Brain microvascular endothelial cell (primary cell): ENCODE measurements around the gene CENPT.
"Not testable (repeated sequence)": the region's sequence is repeated elsewhere in the genome, so short reads cannot be mapped to it uniquely, and the experiment has no call there.

Source experiments
- DNase-seq: peaks from one replicate; pipeline ENCODE4 v3.0.0-alpha.2; 2020
- H3K27ac ChIP-seq: fragments of 250-450 bp; sonication (Bioruptor Pico); 2 replicates; pipeline ENCODE4 v1.5.1; 2020; ENCODE audit warnings: mild to moderate bottlenecking, moderate library complexity
- H3K27me3 ChIP-seq: fragments of 250-450 bp; sonication (Bioruptor Pico); replicated peaks from 2 replicates; pipeline ENCODE4 v1.5.1; 2020; ENCODE audit warnings: mild to moderate bottlenecking
- H3K36me3 ChIP-seq: fragments of 250-450 bp; sonication (Bioruptor Pico); replicated peaks from 2 replicates; pipeline ENCODE4 v1.5.1; 2020; ENCODE audit warnings: mild to moderate bottlenecking
- H3K4me3 ChIP-seq: 2 replicates; pipeline ENCODE4 v1.5.1; 2011; ENCODE audit warnings: low read depth, mild to moderate bottlenecking, control low read depth, low read length, moderate library complexity
- in situ Hi-C: cut with HindIII; loops from 2 replicates; pipeline ENCODE4 v1.10.0; 2017; ENCODE audit warnings: low sequenced_read_pairs, low pct_ligation_motif_present
- TF ChIP-seq, protein P1 (sequence below): IDR thresholded peaks from 2 replicates; pipeline ENCODE4 v1.5.1; 2011; ENCODE audit warnings: low read depth, mild to moderate bottlenecking, moderate library complexity, low read length, control low read depth, inconsistent platforms; ENCODE audit errors: missing control alignments

The CENPT gene

DNA sequence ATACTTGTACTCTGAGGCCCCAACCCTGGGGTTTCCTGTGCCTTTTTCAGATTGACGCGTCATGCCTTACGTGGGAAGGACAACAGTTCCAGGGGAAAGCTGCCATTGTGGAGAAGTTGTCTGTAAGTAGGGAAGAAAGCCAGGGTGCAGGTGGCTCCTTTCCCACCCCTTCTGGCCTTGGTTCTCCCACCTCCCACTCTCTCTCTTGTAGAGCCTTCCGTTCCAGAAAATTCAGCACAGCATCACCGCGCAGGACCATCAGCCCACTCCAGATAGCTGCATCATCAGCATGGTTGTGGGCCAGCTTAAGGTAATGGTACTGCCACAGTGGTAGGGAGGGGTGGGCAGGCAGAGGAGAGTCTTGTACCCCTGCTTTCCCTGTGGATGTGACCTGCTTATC is 20.8 kb upstream of the CENPT start:
- H3K4me3 ChIP-seq: no peak overlapping the region
- in situ Hi-C loops: no loop called here
- no peak overlapping the region for H3K27ac ChIP-seq
- no peak for DNase-seq
- H3K36me3 ChIP-seq: peaks cover 70% of the 10 kb centered on the region
- TF ChIP-seq, protein P1, sequence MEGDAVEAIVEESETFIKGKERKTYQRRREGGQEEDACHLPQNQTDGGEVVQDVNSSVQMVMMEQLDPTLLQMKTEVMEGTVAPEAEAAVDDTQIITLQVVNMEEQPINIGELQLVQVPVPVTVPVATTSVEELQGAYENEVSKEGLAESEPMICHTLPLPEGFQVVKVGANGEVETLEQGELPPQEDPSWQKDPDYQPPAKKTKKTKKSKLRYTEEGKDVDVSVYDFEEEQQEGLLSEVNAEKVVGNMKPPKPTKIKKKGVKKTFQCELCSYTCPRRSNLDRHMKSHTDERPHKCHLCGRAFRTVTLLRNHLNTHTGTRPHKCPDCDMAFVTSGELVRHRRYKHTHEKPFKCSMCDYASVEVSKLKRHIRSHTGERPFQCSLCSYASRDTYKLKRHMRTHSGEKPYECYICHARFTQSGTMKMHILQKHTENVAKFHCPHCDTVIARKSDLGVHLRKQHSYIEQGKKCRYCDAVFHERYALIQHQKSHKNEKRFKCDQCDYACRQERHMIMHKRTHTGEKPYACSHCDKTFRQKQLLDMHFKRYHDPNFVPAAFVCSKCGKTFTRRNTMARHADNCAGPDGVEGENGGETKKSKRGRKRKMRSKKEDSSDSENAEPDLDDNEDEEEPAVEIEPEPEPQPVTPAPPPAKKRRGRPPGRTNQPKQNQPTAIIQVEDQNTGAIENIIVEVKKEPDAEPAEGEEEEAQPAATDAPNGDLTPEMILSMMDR: no peak
- no peaks in the 10 kb centered on the region for H3K27me3 ChIP-seq

DNA sequence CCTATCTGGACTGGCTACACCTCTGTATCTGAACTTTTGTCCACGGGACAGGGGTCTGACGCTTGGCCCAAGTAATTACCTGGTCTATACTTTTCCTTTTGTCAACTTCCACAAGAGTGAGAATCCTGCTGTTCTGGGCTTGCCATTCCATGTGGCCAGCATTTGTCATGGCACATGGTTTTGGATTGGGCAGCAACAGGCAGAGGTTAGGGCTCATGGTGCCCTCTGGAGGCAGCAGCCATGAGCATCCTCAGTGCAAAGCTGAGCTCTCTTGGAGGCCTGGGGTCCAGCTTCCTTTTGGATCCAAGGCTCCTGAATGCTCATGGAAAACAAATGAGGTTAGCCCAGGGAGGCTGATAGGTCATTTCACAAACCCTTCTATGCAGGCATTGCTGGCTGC is 17.8 kb upstream of the CENPT start:
- TF ChIP-seq, protein P1: peak; percentile 63
- Histone ChIP-seq H3K27ac (no peak overlapping the region), H3K36me3 (peaks cover 60% of the 10 kb centered on the region), H3K27me3 (no peaks in the 10 kb centered on the region), H3K4me3 (no peak overlapping the region)
- peak; percentile 18 for DNase-seq
- in situ Hi-C loops: no loop called here

DNA sequence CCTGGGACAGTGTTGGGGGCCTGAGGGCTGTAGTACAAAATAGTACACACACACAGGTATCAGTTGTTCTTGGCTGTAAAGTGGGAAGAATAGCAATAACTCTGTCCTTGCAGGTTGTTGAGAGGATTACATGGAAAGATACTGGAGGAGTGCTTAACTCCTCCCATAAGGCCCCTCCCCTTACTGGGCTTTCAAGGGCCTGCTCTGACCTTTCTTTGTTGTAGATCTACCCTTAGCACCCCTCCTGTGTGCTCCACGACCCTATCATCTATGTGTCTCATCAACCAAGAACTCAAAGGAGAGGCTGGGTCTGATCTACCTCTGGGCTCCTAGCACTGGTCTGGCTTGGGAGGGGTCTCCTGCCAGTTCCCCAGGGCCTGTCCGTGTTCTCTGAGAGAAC is 17.1 kb upstream of the CENPT start:
- TF ChIP-seq, protein P1: no peak
- Histone ChIP-seq H3K36me3 (peaks cover 56% of the 10 kb centered on the region), H3K27me3 (no peaks in the 10 kb centered on the region), H3K27ac (no peak overlapping the region), H3K4me3 (no peak overlapping the region)
- in situ Hi-C loops: no loop called here
- DNase-seq: no peak

DNA sequence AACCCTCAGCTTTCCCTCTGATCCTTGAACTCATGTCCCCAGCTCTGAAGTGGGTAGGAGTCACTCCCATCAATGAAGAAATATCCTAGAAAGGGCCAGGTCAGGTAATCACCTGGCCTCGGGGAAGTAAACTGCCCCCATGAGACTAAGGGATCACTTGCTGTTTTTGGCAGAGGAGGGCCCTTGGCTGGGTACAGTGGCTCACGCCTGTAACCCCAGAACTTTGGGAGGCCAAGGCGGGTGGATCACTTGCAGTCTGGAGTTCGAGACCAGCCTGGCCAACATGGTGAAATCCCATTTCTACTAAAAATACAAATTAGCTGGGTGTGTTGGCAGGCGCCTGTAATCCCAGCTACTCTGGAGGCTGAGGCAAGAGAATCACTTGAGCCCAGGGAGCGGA is 16.6 kb upstream of the CENPT start:
- H3K27me3 ChIP-seq, H3K4me3 ChIP-seq, DNase-seq, H3K27ac ChIP-seq, in situ Hi-C loops: not testable (repeated sequence)
- peaks cover 51% of the 10 kb centered on the region for H3K36me3 ChIP-seq

DNA sequence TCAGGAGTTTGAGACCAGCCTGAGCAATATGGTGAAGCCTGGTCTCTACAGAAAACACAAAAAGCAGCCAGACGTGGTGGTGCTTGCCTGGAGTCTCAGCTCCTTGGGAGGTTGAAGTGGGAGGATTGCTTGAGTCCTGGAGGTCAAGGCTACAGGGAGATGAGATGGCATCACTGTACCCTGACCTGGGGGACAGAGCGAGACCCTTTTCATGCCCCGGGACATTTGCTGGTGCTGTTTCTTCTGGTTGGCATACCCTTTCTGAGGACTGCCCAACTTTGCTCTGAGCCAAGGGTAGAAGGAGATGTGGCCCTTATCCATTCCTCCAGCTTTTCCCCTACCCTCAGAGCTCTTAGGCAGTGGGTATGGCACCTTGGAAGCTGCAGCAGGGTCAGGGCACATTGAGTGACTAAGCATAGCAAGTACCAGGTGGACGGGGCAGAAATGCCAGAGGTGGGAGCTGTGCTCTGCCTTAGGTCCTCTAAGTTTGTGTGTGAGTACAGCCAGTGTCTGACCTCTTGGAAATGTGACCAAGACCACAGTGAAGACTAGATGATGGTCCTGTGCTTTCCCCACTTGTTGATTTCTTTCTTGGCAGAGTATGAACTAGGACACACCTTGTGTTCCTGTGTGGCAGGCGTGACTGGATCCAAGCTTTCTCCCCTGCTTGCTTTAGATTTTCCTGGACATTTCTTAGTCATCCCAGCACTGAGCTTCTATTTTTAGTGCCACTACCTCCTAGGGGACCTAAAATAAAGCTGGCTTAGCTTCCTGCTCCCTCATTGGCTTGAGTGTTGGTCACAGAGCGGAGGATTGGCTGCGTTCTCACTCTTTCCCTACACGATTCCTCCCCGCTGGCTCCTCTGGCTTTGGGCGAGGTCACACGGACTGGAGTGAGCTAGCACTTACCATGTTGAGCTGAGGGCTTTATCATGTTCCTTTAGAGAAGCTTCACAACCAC is 15.4 kb upstream of the CENPT start:
- in situ Hi-C loops: no loop called here
- H3K4me3 ChIP-seq: no peak overlapping the region
- H3K27ac ChIP-seq: peak overlapping the region; percentile 58
- DNase-seq: peak; percentile 76
- H3K36me3 ChIP-seq: peaks cover 39% of the 10 kb centered on the region
- TF ChIP-seq, protein P1: no peak
- H3K27me3 ChIP-seq: no peaks in the 10 kb centered on the region

DNA sequence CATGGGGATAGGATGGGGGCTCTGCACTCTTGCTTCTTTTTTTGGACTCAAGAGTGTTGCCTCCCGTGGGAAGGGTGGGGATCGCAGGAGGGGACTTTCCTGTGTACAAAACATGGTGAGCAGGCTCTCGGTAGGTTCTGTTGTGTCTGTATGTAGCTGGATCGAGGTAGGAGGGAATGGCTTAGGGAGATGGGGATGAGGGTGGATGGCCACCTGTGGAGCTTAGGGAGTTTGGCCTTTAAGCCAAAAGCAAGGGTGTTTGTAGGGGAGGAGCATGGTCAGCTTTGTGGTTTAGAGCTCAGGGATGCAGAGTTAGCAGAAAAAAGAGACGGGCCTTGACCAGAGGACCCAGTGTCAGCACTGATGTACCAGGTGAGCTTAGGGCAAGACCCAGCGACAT is 14.4 kb upstream of the CENPT start:
- Histone ChIP-seq H3K27ac (peak overlapping the region; percentile 3), H3K27me3 (no peaks in the 10 kb centered on the region), H3K36me3 (peaks cover 29% of the 10 kb centered on the region), H3K4me3 (no peak overlapping the region)
- TF ChIP-seq, protein P1: no peak
- no peak for DNase-seq
- in situ Hi-C loops: no loop called here
